Gastroesophageal sphincter (tissue), 3 donors: Measurements from ENCODE around the gene PPM1A.

Source experiments
- EP300 ChIP-seq: sonication (generic); formaldehyde crosslinking; IDR thresholded peaks from one replicate; pipeline ENCODE4 v1.6.1; 2017; ENCODE audit warnings: antibody characterized with exemption, mild to moderate bottlenecking
- POLR2A ChIP-seq, 2 donors: fragments of 450-650 bp; IDR thresholded peaks; one replicate each; pipeline ENCODE4 v1.6.1; 2017; ENCODE audit warnings: antibody characterized with exemption in 2 of 2, mild to moderate bottlenecking in 2 of 2, moderate library complexity in 1 of 2
- TF ChIP-seq, protein P1 (sequence below), 4 experiments: fragments of 200-600 bp in 2 of 4; fragments of 450-650 bp in 2 of 4; sonication (generic) in 1 of 4; IDR thresholded peaks; one replicate each; pipeline ENCODE4 v1.5.1; 2017 to 2019; ENCODE audit warnings: antibody characterized with exemption in 4 of 4, mild to moderate bottlenecking in 2 of 4, moderate library complexity in 2 of 4

DNA sequence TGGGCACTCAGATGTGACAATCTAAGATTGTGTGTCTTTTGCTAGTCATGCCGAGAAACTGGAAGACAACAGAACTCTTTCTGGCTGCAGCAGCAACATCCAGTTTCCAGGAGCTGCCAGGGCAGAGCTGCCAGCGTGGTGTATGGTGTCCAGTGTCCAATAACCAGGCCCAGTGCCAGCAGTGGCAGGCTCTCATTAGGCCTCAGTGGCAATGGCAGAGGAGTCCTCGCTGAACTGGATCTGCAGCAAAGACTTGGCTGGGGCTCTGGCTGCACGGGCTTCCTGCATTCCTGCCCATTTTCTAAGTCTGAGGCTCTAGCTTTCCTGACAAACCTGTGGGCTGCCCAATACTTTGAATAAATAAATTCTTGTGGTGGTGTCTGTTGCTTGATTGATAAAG lies 26.2 kb upstream of the PPM1A start:
- no peak for TF ChIP-seq EP300
- TF ChIP-seq, protein P1, sequence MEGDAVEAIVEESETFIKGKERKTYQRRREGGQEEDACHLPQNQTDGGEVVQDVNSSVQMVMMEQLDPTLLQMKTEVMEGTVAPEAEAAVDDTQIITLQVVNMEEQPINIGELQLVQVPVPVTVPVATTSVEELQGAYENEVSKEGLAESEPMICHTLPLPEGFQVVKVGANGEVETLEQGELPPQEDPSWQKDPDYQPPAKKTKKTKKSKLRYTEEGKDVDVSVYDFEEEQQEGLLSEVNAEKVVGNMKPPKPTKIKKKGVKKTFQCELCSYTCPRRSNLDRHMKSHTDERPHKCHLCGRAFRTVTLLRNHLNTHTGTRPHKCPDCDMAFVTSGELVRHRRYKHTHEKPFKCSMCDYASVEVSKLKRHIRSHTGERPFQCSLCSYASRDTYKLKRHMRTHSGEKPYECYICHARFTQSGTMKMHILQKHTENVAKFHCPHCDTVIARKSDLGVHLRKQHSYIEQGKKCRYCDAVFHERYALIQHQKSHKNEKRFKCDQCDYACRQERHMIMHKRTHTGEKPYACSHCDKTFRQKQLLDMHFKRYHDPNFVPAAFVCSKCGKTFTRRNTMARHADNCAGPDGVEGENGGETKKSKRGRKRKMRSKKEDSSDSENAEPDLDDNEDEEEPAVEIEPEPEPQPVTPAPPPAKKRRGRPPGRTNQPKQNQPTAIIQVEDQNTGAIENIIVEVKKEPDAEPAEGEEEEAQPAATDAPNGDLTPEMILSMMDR (IDR thresholded peaks at IDR 0.05) = no peak
- TF ChIP-seq POLR2A (IDR thresholded peaks at IDR 0.05) = no peak
